K562 (cell line): ENCODE results near the gene TMC5. TPM values are rescaled to one million over a fixed set of nuclear protein-coding genes. Genes with fewer than 3 reads are reported as not detected.

Source experiments
- ATAC-seq: fragments of 200-7000 bp; cut with Tn5 transposase; 3 replicates; pipeline ENCODE4 v1.9.1; 2020; ENCODE audit warnings: moderate library complexity
- BruUV-seq: library from RNA; stranded (reverse); fragments of 400-500 nt; replicated peaks from 2 replicates; lab custom pipeline; 2021; lab: Mats Ljungman, UMichigan
- CTCF ChIA-PET: fragments of 300-600 bp; formaldehyde crosslinking; extraction: SDS; loops from one replicate; lab custom pipeline; 2021; ENCODE audit warnings: low intra/inter-chr PET ratio; lab: Yijun Ruan, JAX
- POLR2A ChIA-PET: fragments of 300-600, 350-650 bp; sonication (Branson Sonifier 250); formaldehyde crosslinking; extraction: SDS; loops from one replicate; lab custom pipeline; 2021; ENCODE audit warnings: antibody characterized with exemption, inconsistent platforms; lab: Yijun Ruan, JAX
- DNase-seq, 4 experiments: peaks; one replicate each; pipeline versions ENCODE4 v3.0.0 to v3.0.0-alpha.2; 2011 to 2018; ENCODE audit warnings: low spot score in 3 of 4, mixed read lengths in 3 of 4; ENCODE audit errors: extremely low read depth in 1 of 4
- FAIRE-seq: peaks from 2 replicates; lab custom pipeline; 2011; peaks lifted over from hg19 to GRCh38; lab: Jason Lieb, UNC
- H2AFZ ChIP-seq: 2 replicates; pipeline ENCODE4 v1.6.0; 2011; ENCODE audit warnings: low read depth, low read length, control low read depth, inconsistent platforms
- H3K27ac ChIP-seq: fragments of 200-600 bp; 3 replicates; pipeline ENCODE4 v1.8.0; 2011; ENCODE audit warnings: low read depth, mild to moderate bottlenecking, control low read depth, inconsistent platforms, low read length, moderate library complexity, mixed read lengths; ENCODE audit errors: extremely low read depth
- H3K27me3 ChIP-seq, 2 experiments: fragments of 300-600 bp in 1 of 2; 2 replicates in 1 of 2; 3 replicates in 1 of 2; pipeline versions ENCODE4 v1.6.0 to v1.8.0; 2011; ENCODE audit warnings: inconsistent platforms in 2 of 2, low read length in 2 of 2, mild to moderate bottlenecking in 1 of 2, mixed read lengths in 1 of 2, moderate library complexity in 1 of 2; ENCODE audit not compliant: control insufficient read depth in 2 of 2, insufficient read depth in 2 of 2
- H3K36me3 ChIP-seq: fragments of 300-600 bp; 3 replicates; pipeline ENCODE4 v1.8.0; 2011; ENCODE audit warnings: mild to moderate bottlenecking, low read length, inconsistent platforms; ENCODE audit not compliant: control insufficient read depth, insufficient read depth
- H3K4me1 ChIP-seq, 2 experiments: fragments of 200-600 bp in 1 of 2; replicated peaks in 1 of 2; 2 replicates in 1 of 2; 3 replicates in 1 of 2; pipeline versions ENCODE4 v1.5.1 to v1.8.0; 2011; ENCODE audit warnings: inconsistent platforms in 2 of 2, low read length in 2 of 2, mild to moderate bottlenecking in 1 of 2, mixed read lengths in 1 of 2, moderate library complexity in 1 of 2; ENCODE audit not compliant: control insufficient read depth in 2 of 2, insufficient read depth in 2 of 2
- H3K4me2 ChIP-seq: 2 replicates; pipeline ENCODE4 v1.6.1; 2011; ENCODE audit warnings: low read length, control low read depth, inconsistent platforms, mixed read lengths; ENCODE audit not compliant: insufficient read depth
- H3K4me3 ChIP-seq: fragments of 200-600 bp; sonication (generic), shearing (Covaris generic); 2 replicates; pipeline ENCODE4 v1.5.1; 2016; ENCODE audit warnings: control low read depth, inconsistent platforms
- H3K79me2 ChIP-seq: fragments of 200-600 bp; 3 replicates; pipeline ENCODE4 v1.8.0; 2011; ENCODE audit warnings: low read length, inconsistent platforms; ENCODE audit not compliant: control insufficient read depth, insufficient read depth
- H3K9ac ChIP-seq, 2 experiments: 2 replicates each; pipeline versions ENCODE4 v1.6.0 to v1.6.1; 2011; ENCODE audit warnings: low read depth in 2 of 2, low read length in 2 of 2, control low read depth in 1 of 2, inconsistent platforms in 1 of 2, mild to moderate bottlenecking in 1 of 2, mixed read lengths in 1 of 2; ENCODE audit not compliant: insufficient read depth in 1 of 2
- H3K9me1 ChIP-seq: one replicate; pipeline ENCODE4 v1.6.0; 2011; ENCODE audit warnings: inconsistent platforms, mild to moderate bottlenecking, low read length, moderate library complexity; ENCODE audit not compliant: control insufficient read depth, insufficient read depth
- H3K9me3 ChIP-seq: replicated peaks from 2 replicates; pipeline ENCODE4 v1.5.1; 2011; ENCODE audit warnings: low read depth, low read length, inconsistent platforms; ENCODE audit not compliant: control insufficient read depth, insufficient read depth
- H4K20me1 ChIP-seq: replicated peaks from 2 replicates; pipeline ENCODE4 v1.6.1; 2011; ENCODE audit warnings: low read length, inconsistent platforms, mixed read lengths; ENCODE audit not compliant: control insufficient read depth, insufficient read depth
- AFF1 ChIP-seq, 2 experiments: fragments of 450-650 bp; IDR thresholded peaks; 2 replicates each; pipeline ENCODE4 v1.6.1; 2018; ENCODE audit warnings: mild to moderate bottlenecking in 2 of 2, low read depth in 1 of 2; ENCODE audit not compliant: partially characterized antibody in 2 of 2
- ATF4 ChIP-seq: fragments of 450-650 bp; formaldehyde crosslinking; IDR thresholded peaks from 2 replicates; pipeline ENCODE4 v1.4.0; 2022; ENCODE audit warnings: mild to moderate bottlenecking, moderate library complexity
- C11orf30 ChIP-seq: fragments of 450-650 bp; IDR thresholded peaks from 2 replicates; pipeline ENCODE4 v1.6.1; 2016; ENCODE audit warnings: low read depth, mild to moderate bottlenecking
- FOXA3 ChIP-seq, 2 experiments: fragments of 450-650 bp in 1 of 2; sonication (generic) in 1 of 2; formaldehyde crosslinking; IDR thresholded peaks in 1 of 2; conservative IDR thresholded peaks in 1 of 2; 2 replicates each; pipeline versions ENCODE4 v1.4.0 to v1.8.0; 2020 to 2022; ENCODE audit warnings: mild to moderate bottlenecking in 2 of 2, missing genetic modification reagents in 1 of 2
- FOXP4 ChIP-seq: sonication (generic); formaldehyde crosslinking; IDR thresholded peaks from 2 replicates; pipeline ENCODE4 v1.8.0; 2022; ENCODE audit warnings: mild to moderate bottlenecking, missing genetic modification reagents, borderline replicate concordance
- HDAC1 ChIP-seq, 2 experiments: fragments of 450-650 bp; IDR thresholded peaks; 2 replicates each; pipeline ENCODE4 v1.6.1; 2016 to 2017; ENCODE audit warnings: inconsistent platforms in 1 of 2, mild to moderate bottlenecking in 1 of 2, moderate library complexity in 1 of 2
- HDAC2 ChIP-seq: fragments of 450-650 bp; IDR thresholded peaks from 2 replicates; pipeline ENCODE4 v1.6.1; 2016; ENCODE audit warnings: mild to moderate bottlenecking
- HOMEZ ChIP-seq: fragments of 250-450 bp; sonication (Bioruptor Pico); IDR thresholded peaks from 2 replicates; pipeline ENCODE4 v1.4.0; 2020; ENCODE audit warnings: mild to moderate bottlenecking, moderate library complexity
- NR1H2 ChIP-seq: sonication (generic); formaldehyde crosslinking; IDR thresholded peaks from 2 replicates; pipeline ENCODE4 v1.4.0; 2020; ENCODE audit warnings: mild to moderate bottlenecking, missing genetic modification reagents
- POLR2A ChIP-seq: fragments of 450-650 bp; conservative IDR thresholded peaks from 2 replicates; pipeline ENCODE4 v1.6.1; 2016
- PRPF4 ChIP-seq: fragments of 200-400 bp; formaldehyde crosslinking; IDR thresholded peaks from one replicate; pipeline ENCODE4 v1.6.1; 2017; ENCODE audit warnings: low read length, low read depth, mild to moderate bottlenecking; ENCODE audit not compliant: insufficient read depth, poor library complexity, severe bottlenecking
- PTBP1 ChIP-seq: fragments of 200-400 bp; formaldehyde crosslinking; IDR thresholded peaks from 2 replicates; pipeline ENCODE4 v1.6.1; 2017; ENCODE audit warnings: low read depth, low read length
- SNAPC5 ChIP-seq: fragments of 250-450 bp; sonication (Bioruptor Pico); IDR thresholded peaks from 2 replicates; pipeline ENCODE4 v1.8.0; 2021; ENCODE audit warnings: moderate library complexity, mild to moderate bottlenecking, inconsistent platforms
- ZNF24 ChIP-seq: fragments of 450-650 bp; IDR thresholded peaks from 2 replicates; pipeline ENCODE4 v1.6.1; 2016
- ZNF75A ChIP-seq: fragments of 450-650 bp; formaldehyde crosslinking; IDR thresholded peaks from 2 replicates; pipeline ENCODE4 v1.4.0; 2020; ENCODE audit warnings: mild to moderate bottlenecking
- WGBS: fragments of 100-300 bp; shearing (Covaris generic); methylation state at CpG from one replicate; pipeline ENCODE4 v1.1.6; 2016; ENCODE audit warnings: low coverage, mixed read lengths; ENCODE audit not compliant: insufficient coverage; ENCODE audit errors: missing lambda C conversion rate; 5-methylcytosine and 5-hydroxymethylcytosine counted together
- in situ Hi-C: fragments of 300-500 bp; cut with MboI; formaldehyde crosslinking; loops from 4 replicates; pipeline ENCODE4 v1.15.0; 2018; ENCODE audit warnings: inconsistent platforms, mixed read lengths
- intact Hi-C: fragments of 100-400 bp; cut with micrococcal nuclease; formaldehyde crosslinking; loops from 2 replicates; pipeline ENCODE4 v1.14.2; 2022
- polyA plus RNA-seq, 8 experiments: library from polyadenylated mRNA; depleted of rRNA in 4 of 8; stranded (reverse) in 5 of 8; unstranded in 3 of 8; fragments of >200 nt; fragmentation: Nextera tagmentation in 2 of 8; fragmentation: Illumina TruSeq in 1 of 8; extraction: Ambion mirVana in 2 of 8; extraction: Trizol in 1 of 8; gene quantifications; 2 replicates each; pipeline versions ENCODE4 v1.2.1 to v1.2.3, GENCODE V29; 2011 to 2014; ENCODE audit warnings: inconsistent platforms in 1 of 8, missing spikeins in 1 of 8
- total RNA-seq, 7 experiments: library from RNA; depleted of rRNA in 6 of 7; stranded (reverse); fragments of >200 nt in 6 of 7; fragmentation: Illumina TruSeq in 2 of 7; extraction: Trizol in 2 of 7; gene quantifications; 2 replicates each; pipeline versions ENCODE4 v1.2.1 to v1.2.3, GENCODE V29; 2011 to 2021; ENCODE audit warnings: low replicate concordance in 1 of 7

Gene TMC5
- total and polyA plus RNA-seq, 9 of the 15 experiments (the other 6 are each of a cell fraction or from before 2014, with no cell fraction given), result 0.83 to 2.6 (median 1.6) TPM

GRCh38 chr16:19518388-19518787 is 100.7 kb downstream of the TMC5 start:
- Histone ChIP-seq H3K9me1 (no peaks in the 10 kb centered on the region), H3K4me2 (no peak overlapping the region), H3K36me3 (peaks cover 35% of the 10 kb centered on the region), H4K20me1 (no peaks in the 10 kb centered on the region), H3K9me3 (no peaks in the 10 kb centered on the region), H3K9ac (no peak overlapping the region), H3K79me2 (peaks cover 43% of the 10 kb centered on the region), H2AFZ (no peak overlapping the region), H3K4me3 (no peak overlapping the region), H3K4me1 (peaks cover 18 to 39% of the 10 kb centered on the region in 2 experiments; a peak in 4 of 5 replicates), H3K27ac (no peak overlapping the region), H3K27me3 (no peaks in the 10 kb centered on the region)
- ChIA-PET CTCF (no interaction called here), POLR2A (interaction anchor here (1.4 kb wide), 1 partner anchor 10 kb away, joined by 4 read pairs; no protein-coding TSS in a partner anchor)
- intact Hi-C loops, result no loop called here
- 27% methylated on average over 2 of the region's 2 CpGs for WGBS
- FAIRE-seq (no peak), ATAC-seq (no peak), DNase-seq (no peak)
- in situ Hi-C loops, result loop anchor here (10.0 kb wide), 1 partner anchor 434 kb away; no protein-coding TSS in a partner anchor
- BruUV-seq, result no TSS peak
- TF ChIP-seq ZNF24 (no peak), FOXP4 (CRISPR knock-in tag) (no peak), HOMEZ (CRISPR knock-in tag) (no peak), NR1H2 (CRISPR knock-in tag) (no peak), C11orf30 (no peak), AFF1 (IDR thresholded peaks at IDR 0.05; ENCODE audit: low read depth in 1 of 2, partially characterized antibody in 2 of 2) (no peak), ZNF75A (CRISPR knock-in tag) (no peak), ATF4 (CRISPR knock-in tag) (no peak), POLR2A (no peak), HDAC2 (no peak), SNAPC5 (CRISPR knock-in tag) (no peak), PTBP1 (no peak), FOXA3 (CRISPR knock-in tag; conservative IDR thresholded peaks at IDR 0.05 in 1 of 2, IDR thresholded peaks at IDR 0.05 in 1 of 2) (no peak), PRPF4 (no peak), HDAC1 (IDR thresholded peaks at IDR 0.05) (no peak)
